Measurements from ENCODE around the gene CEP57. TPM values are rescaled to one million over a fixed set of nuclear protein-coding genes. Genes with fewer than 3 reads are reported as not detected.

The CEP57 gene
- total RNA-seq, 1 experiment from 2014 or later: 58.0 TPM

DNA sequence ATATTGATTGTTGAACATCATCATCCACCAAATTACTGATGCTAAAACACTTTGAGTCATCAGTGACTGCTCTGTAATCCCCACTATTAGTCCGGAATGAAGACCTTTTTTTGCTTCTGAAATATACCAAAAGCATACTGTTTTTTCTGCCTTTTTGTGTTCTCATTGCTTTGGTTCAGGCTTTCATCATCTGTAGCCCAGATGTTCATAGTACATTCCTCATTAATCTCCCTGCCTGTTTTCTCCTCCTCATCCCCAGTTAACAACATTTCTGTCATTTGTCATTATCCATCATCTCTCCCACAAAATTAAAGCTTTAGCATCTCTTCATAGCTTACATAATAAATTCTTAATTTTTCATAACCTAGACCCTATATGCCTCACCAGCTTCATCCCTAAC, 9.2 kb downstream of the CEP57 start:
- H3K23me2 ChIP-seq (ENCODE audit: insufficient read length, low read depth, low read length, poor library complexity, severe bottlenecking): no peaks in the 10 kb centered on the region
- H4K5ac ChIP-seq (ENCODE audit: insufficient read length, low read depth, low read length): no peak overlapping the region
- TF ChIP-seq CTCF (conservative IDR thresholded peaks at IDR 0.05): no peak
- no peak overlapping the region for H3K4me2 ChIP-seq (ENCODE audit: insufficient read depth, insufficient read length, low read length)
- no peak overlapping the region for H2BK120ac ChIP-seq (ENCODE audit: low read depth, low read length, poor library complexity, severe bottlenecking)
- H3K9me3 ChIP-seq (ENCODE audit: control insufficient read depth, low read depth, low read length): no peaks in the 10 kb centered on the region
- no peak overlapping the region for H4K91ac ChIP-seq (ENCODE audit: insufficient read length, low read depth, low read length)
- H3K14ac ChIP-seq (ENCODE audit: insufficient read depth, low read length): no peak overlapping the region
- H3K79me2 ChIP-seq (ENCODE audit: insufficient read depth, low read length): peaks cover 2% of the 10 kb centered on the region; the same call in 1 of the 2 replicates
- no peaks in the 10 kb centered on the region for H3K27me3 Mint-ChIP-seq (ENCODE audit: low read depth)
- H3K4ac ChIP-seq (ENCODE audit: low read depth, low read length): no peak overlapping the region
- H2BK15ac ChIP-seq (ENCODE audit: low read depth, low read length): no peak overlapping the region
- DNase-seq: no peak
- no peak overlapping the region for H2AK5ac ChIP-seq (ENCODE audit: insufficient read length, low read length)
- no peak overlapping the region for H2BK20ac ChIP-seq (ENCODE audit: low read depth, low read length, poor library complexity, severe bottlenecking)
- H3K4me3 Mint-ChIP-seq: no peak overlapping the region
- H3T11ph ChIP-seq (ENCODE audit: low read length): no peak overlapping the region
- H4K20me1 ChIP-seq (ENCODE audit: control insufficient read depth, insufficient read depth, insufficient read length): no peaks in the 10 kb centered on the region
- no peaks in the 10 kb centered on the region for H3K27me3 ChIP-seq (ENCODE audit: insufficient read depth, low read length)
- H3K4me1 Mint-ChIP-seq: peaks cover 4% of the 10 kb centered on the region in 2 experiments
- no peak overlapping the region for H2BK5ac ChIP-seq (ENCODE audit: insufficient read length, low read length)
- no peak overlapping the region for H3K18ac ChIP-seq (ENCODE audit: insufficient read length, low read depth, low read length)
- no CpG with 5 or more reads among the region's 1 CpG for WGBS (ENCODE audit: extremely low coverage, insufficient read length, low lambda C conversion rate)
- no peak overlapping the region for H4K8ac ChIP-seq (replicated peaks; ENCODE audit: insufficient read length, low read depth, low read length)
- H3K27ac Mint-ChIP-seq: no peak overlapping the region
- H3K23ac ChIP-seq (ENCODE audit: insufficient read length, low read depth, low read length): no peak overlapping the region
- H3K9me3 Mint-ChIP-seq: peaks cover 0 to 3% of the 10 kb centered on the region in 2 experiments; a peak in 2 of 5 replicates
- H3K79me1 ChIP-seq (ENCODE audit: insufficient read depth, low read depth, low read length, poor library complexity, severe bottlenecking): no peaks in the 10 kb centered on the region
- H3K56ac ChIP-seq (ENCODE audit: insufficient read length, low read depth, low read length): no peak overlapping the region
- no peak overlapping the region for H2AFZ ChIP-seq (ENCODE audit: low read length)
- no peak overlapping the region for H3K9ac ChIP-seq (ENCODE audit: extremely low read depth, insufficient read length, low read length)
- H3K4me1 ChIP-seq (ENCODE audit: insufficient read depth, low read length): no peaks in the 10 kb centered on the region
- no peak overlapping the region for H2BK12ac ChIP-seq (ENCODE audit: insufficient read length, low read depth, low read length)
- peaks cover 33 to 48% (median 46%) of the 10 kb centered on the region in 3 experiments for H3K36me3 Mint-ChIP-seq (ENCODE audit: insufficient read depth in 1 of 3, low read depth in 3 of 3)
- no peak overlapping the region for H3K27ac ChIP-seq (ENCODE audit: insufficient read length, low read depth, low read length)

Measured in H9 (cell line).